ENCODE results near the gene TMEM108.

DNA sequence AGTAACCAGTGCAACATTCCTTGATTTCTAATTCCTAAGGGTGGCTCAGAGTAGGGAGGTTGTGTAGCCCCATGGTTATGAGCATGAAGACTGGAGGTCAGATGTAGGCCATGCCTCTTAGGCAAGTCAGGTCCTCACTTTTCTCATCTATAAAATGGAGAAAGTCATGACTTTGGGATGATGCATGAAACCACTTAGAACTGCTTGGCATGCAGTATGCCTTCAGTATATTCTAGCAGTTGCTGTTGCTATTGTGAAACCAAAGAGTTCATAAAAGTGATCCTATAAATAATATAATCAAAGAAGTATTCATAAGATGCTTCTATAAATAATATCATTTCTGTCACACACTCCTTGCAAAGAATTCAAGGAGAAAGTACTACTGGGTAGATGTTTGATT is 65.5 kb downstream of the TMEM108 start:
- TF ChIP-seq, protein P1, sequence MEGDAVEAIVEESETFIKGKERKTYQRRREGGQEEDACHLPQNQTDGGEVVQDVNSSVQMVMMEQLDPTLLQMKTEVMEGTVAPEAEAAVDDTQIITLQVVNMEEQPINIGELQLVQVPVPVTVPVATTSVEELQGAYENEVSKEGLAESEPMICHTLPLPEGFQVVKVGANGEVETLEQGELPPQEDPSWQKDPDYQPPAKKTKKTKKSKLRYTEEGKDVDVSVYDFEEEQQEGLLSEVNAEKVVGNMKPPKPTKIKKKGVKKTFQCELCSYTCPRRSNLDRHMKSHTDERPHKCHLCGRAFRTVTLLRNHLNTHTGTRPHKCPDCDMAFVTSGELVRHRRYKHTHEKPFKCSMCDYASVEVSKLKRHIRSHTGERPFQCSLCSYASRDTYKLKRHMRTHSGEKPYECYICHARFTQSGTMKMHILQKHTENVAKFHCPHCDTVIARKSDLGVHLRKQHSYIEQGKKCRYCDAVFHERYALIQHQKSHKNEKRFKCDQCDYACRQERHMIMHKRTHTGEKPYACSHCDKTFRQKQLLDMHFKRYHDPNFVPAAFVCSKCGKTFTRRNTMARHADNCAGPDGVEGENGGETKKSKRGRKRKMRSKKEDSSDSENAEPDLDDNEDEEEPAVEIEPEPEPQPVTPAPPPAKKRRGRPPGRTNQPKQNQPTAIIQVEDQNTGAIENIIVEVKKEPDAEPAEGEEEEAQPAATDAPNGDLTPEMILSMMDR (IDR thresholded peaks at IDR 0.05), result no peak
- TF ChIP-seq POLR2A (IDR thresholded peaks at IDR 0.05), result no peak
